ENCODE measurements around the gene NUAK2.

DNA sequence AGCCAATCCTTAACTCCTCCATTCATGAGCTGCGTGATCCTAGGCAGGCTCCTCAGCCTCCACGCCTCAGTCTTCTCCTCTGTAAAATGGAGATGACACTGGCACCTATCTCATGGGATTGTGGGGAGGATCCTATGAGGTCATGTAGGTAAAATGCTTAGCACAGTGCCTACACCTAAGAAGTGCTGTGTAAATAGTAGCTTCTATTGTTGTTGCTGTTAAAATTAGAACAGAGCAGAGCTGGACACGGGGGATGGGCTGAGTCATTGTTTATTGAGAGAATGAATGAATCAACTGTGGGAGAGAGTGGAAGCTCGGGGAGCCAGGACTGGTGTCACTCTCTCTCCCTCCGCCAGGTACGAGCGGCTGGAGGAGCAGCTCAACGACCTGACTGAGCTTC is 50.8 kb downstream of the NUAK2 start:
- TF ChIP-seq, protein P1, sequence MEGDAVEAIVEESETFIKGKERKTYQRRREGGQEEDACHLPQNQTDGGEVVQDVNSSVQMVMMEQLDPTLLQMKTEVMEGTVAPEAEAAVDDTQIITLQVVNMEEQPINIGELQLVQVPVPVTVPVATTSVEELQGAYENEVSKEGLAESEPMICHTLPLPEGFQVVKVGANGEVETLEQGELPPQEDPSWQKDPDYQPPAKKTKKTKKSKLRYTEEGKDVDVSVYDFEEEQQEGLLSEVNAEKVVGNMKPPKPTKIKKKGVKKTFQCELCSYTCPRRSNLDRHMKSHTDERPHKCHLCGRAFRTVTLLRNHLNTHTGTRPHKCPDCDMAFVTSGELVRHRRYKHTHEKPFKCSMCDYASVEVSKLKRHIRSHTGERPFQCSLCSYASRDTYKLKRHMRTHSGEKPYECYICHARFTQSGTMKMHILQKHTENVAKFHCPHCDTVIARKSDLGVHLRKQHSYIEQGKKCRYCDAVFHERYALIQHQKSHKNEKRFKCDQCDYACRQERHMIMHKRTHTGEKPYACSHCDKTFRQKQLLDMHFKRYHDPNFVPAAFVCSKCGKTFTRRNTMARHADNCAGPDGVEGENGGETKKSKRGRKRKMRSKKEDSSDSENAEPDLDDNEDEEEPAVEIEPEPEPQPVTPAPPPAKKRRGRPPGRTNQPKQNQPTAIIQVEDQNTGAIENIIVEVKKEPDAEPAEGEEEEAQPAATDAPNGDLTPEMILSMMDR (IDR thresholded peaks at IDR 0.05; ENCODE audit: insufficient read depth, low read length, poor library complexity, severe bottlenecking): no peak
- TF ChIP-seq EZH2phosphoT487 (conservative IDR thresholded peaks at IDR 0.05; ENCODE audit: low read length): no peak

Measured in SU-DHL-6 (cell line).